ENCODE measurements around the gene STAC3. TPM values are rescaled to one million over a fixed set of nuclear protein-coding genes. Genes with fewer than 3 reads are reported as not detected.

The STAC3 gene
- total and polyA plus RNA-seq, 2 experiments from 2014 or later = 0.48 to 3.0 TPM

GRCh38 chr12:57250541-57250940 is 446 bp downstream of the STAC3 start (continued):
- no peak for TF ChIP-seq ZNF462 (CRISPR knock-in tag; IDR thresholded peaks at IDR 0.05)
- no peak for TF ChIP-seq CTCF (conservative IDR thresholded peaks at IDR 0.05; ENCODE audit: low read depth in 2 of 2)

- Histone ChIP-seq H4K20me1 (replicated peaks; ENCODE audit: insufficient read depth) (no peaks in the 10 kb centered on the region), H3K27me3 (ENCODE audit: insufficient read depth) (peaks cover 10% of the 10 kb centered on the region), H3K4me2 (no peak overlapping the region), H2AFZ (no peak overlapping the region), H3K27ac (ENCODE audit: low read depth) (no peak overlapping the region), H3K9me2 (ENCODE audit: insufficient read depth) (no peaks in the 10 kb centered on the region), H3K4me3 (no peak overlapping the region), H3F3A (replicated peaks; ENCODE audit: low read depth) (peaks cover 4% of the 10 kb centered on the region), H3K79me2 (replicated peaks; ENCODE audit: insufficient read depth) (no peaks in the 10 kb centered on the region), H3K36me3 (ENCODE audit: insufficient read depth) (no peaks in the 10 kb centered on the region), H3K4me1 (ENCODE audit: insufficient read depth) (peaks cover 41% of the 10 kb centered on the region)
- peak; percentile 34 for DNase-seq (ENCODE audit: low spot score)
- TF ChIP-seq CTCF (conservative IDR thresholded peaks at IDR 0.05; ENCODE audit: low read depth in 2 of 2) (peak; percentile 38 to 45), REST (IDR thresholded peaks at IDR 0.05; ENCODE audit: unreplicated experiment) (no peak)
- no peak overlapping the region for H3K27ac Mint-ChIP-seq
- peaks cover 47% of the 10 kb centered on the region for H3K4me1 Mint-ChIP-seq
- ATAC-seq = peak; percentile 22
- H3K9me3 Mint-ChIP-seq = no peaks in the 10 kb centered on the region
- H3K4me3 Mint-ChIP-seq = peak overlapping the region; percentile 2; the same call in 1 of the 3 replicates
- peaks cover 21% of the 10 kb centered on the region for H3K27me3 Mint-ChIP-seq (ENCODE audit: insufficient read depth, low read depth, poor library complexity)
- no peaks in the 10 kb centered on the region for H3K36me3 Mint-ChIP-seq (ENCODE audit: low read depth)
Observed at GRCh38 chr12:57248934-57249742, 1.8 kb downstream of the STAC3 start.

Data from GM23338 (cell line).